ENCODE results near the gene EEF1AKMT3. TPM values are rescaled to one million over a fixed set of nuclear protein-coding genes. Genes with fewer than 3 reads are reported as not detected.

Gene EEF1AKMT3
- polyA plus RNA-seq, 3 donors = 5.5 to 12.0 (median 6.3) TPM

- 79 to 84% (median 80%) methylated on average over 11 of the region's 11 CpGs for WGBS, 3 donors
These were observed 39.5 kb upstream of the EEF1AKMT3 start for GRCh38 chr12:57732726-57733593.

DNA sequence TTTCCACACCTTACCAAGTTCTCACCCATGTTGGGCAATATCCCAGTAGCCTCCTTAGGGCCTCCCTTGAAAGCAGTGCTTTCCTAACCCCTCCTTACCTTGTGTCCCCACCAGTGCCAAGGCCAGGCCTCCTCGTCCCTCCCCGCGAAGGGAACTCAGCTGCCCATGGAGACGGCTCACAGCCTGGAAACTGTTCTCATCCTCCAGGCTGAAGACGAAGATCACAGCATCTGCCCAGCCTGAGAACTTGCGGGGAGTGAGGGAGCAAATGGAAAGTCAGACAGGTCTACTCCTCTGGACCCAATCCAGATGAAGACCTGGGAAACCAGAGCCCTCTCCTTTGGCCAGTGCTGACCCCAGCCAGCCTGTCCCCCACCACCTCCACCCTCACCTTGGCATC is 38.5 kb upstream of the EEF1AKMT3 start:
- 75 to 88% (median 84%) methylated on average over 6 of the region's 6 CpGs for WGBS, 3 donors
- no peak overlapping the region for H3K27ac ChIP-seq (ENCODE audit: low read depth, low read length)

More at GRCh38 chr12:57732726-57733593, 39.5 kb upstream of the EEF1AKMT3 start:
- no peak overlapping the region for H3K27ac ChIP-seq (ENCODE audit: low read depth, low read length)

DNA sequence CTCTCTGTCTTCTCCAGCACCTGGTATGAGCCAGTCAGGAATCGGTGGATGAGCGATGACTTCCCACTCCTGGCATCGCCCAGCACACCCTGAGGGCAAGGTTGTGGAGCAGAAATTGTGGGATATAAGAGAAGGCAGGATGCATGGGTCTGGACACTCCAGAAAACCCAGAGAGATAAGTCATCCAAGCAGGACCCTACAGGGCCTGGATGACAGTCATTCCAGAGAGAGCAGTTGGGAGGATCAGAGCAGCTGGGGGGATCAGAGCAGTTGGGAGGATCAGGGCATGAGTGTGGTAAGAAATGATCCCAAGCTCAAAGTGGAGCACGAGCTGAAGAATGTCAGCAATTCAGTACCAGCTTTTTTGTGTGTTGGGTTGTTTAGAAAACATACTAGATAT is 37.8 kb upstream of the EEF1AKMT3 start:
- 76 to 86% (median 82%) methylated on average over 4 of the region's 4 CpGs for WGBS, 3 donors
- H3K27ac ChIP-seq (ENCODE audit: low read depth, low read length) = no peak overlapping the region

- 11 to 44% (median 32%) methylated on average over 8 of the region's 8 CpGs for WGBS, 3 donors
- no peak overlapping the region for H3K27ac ChIP-seq (ENCODE audit: low read depth, low read length)
These were observed 37.1 kb upstream of the EEF1AKMT3 start for GRCh38 chr12:57735198-57735855.

GRCh38 chr12:57735952-57736740 is 36.3 kb upstream of the EEF1AKMT3 start:
- H3K27ac ChIP-seq (ENCODE audit: low read depth, low read length) = no peak overlapping the region

GRCh38 chr12:57736741-57737466 is 35.5 kb upstream of the EEF1AKMT3 start:
- H3K27ac ChIP-seq (ENCODE audit: low read depth, low read length) = no peak overlapping the region
- WGBS, 3 donors = 9 to 47% (median 42%) methylated on average over 30 to 31 of the region's 31 CpGs

More at GRCh38 chr12:57735952-57736740, 36.3 kb upstream of the EEF1AKMT3 start:
- WGBS, 3 donors = 5 to 45% (median 27%) methylated on average over 48 to 49 of the region's 49 CpGs

DNA sequence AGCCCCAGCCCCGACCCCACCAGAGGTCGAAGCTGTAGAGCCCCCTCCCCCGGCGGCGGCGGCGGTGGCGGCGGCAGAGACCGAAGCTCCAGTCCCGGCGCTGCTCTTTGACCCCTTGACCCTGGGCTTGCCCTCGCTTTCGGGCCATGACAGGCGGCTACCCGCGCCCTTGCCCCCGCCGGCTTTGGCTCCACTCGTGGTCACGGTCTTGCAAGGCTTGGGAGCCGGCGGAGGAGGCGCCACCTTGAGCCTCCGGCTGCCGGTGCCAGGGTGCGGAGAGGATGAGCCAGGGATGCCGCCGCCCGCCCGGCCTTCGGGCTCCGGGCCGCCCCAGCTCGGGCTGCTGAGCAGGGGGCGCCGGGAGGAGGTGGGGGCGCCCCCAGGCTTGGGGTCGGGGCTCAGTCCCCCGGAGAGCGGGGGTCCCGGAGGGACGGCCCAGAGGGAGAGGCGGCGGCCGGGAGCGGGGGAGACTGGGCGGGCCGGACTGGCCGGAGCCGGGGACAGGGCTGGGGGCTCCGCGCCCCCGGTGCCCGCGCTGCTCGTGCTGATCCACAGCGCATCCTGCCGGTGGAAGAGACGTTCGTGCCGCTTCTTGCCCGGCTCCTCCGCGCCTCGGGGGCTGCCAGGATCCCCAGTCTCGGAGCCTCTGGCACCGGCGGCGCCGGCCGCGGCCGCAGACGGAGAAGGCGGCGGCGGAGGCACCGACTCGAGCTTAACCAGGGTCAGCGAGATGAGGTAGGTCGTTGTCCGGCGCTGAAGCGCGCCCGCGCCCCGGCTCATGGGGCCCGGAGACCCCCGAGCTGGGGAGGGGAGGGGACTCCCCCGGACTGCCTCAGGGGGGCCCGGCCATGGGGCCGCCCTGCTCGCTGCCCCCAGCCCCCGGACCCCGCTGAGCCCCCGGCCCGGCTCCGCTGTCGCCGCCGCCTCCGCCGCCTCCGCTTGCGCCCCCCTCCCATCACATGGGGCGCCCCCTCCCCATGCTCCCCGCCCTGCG is 34.6 kb upstream of the EEF1AKMT3 start:
- H3K27ac ChIP-seq (ENCODE audit: low read depth, low read length) = no peak overlapping the region
- WGBS, 3 donors = 13 to 45% (median 33%) methylated on average over 63 to 109 of the region's 110 CpGs

GRCh38 chr12:57738661-57739237 is 33.7 kb upstream of the EEF1AKMT3 start, which contains the start of gene AGAP2:
Gene AGAP2, minus strand, starts transcription at chr12:57738742. Its CDS starts 496 bp downstream, at chr12:57738246.
- no peak within 1 kb of the TSS for H3K27ac ChIP-seq (ENCODE audit: low read depth, low read length)
- 8 to 44% (median 33%) methylated on average over 30 to 36 of the region's 36 CpGs for WGBS, 3 donors

- 13 to 52% (median 37%) methylated on average over 7 of the region's 7 CpGs for WGBS, 3 donors
These were observed 33.0 kb upstream of the EEF1AKMT3 start for GRCh38 chr12:57739387-57739786.

DNA sequence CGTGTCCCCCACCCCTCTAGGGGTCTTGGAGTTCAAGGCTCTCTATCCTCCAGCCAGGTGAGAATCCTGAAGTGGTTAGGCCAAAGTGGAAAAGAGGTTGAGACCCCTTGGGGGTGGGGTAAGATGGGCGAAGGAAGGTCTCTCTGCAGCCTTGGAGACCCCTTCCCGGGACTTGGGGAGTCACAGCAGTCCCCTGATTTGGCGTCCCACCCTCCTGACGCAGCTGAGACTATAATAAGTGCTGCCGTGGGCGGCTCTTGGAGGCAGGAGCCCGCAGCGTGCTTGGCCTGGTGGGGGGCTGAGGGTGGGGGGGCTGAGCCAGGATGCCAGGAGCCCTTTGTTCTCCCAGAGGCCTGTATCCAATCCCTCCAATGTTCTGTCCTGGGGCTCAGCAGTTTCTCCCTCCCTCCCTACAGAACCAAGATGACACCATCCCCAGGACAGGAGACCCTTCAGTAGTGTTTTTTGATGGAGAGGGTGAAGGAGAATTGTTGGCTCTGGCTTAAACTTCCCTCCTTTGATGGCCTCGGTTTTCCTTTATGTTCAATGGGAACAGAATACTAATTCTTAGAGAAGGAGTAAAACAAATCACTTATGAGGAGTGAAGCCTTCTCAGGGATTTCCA is 32.4 kb upstream of the EEF1AKMT3 start:
- WGBS, 3 donors = 36 to 61% (median 59%) methylated on average over 10 of the region's 10 CpGs
- no peak overlapping the region for H3K27ac ChIP-seq (ENCODE audit: low read depth, low read length)

More at GRCh38 chr12:57739387-57739786, 33.0 kb upstream of the EEF1AKMT3 start:
- no peak overlapping the region for H3K27ac ChIP-seq (ENCODE audit: low read depth, low read length)

DNA sequence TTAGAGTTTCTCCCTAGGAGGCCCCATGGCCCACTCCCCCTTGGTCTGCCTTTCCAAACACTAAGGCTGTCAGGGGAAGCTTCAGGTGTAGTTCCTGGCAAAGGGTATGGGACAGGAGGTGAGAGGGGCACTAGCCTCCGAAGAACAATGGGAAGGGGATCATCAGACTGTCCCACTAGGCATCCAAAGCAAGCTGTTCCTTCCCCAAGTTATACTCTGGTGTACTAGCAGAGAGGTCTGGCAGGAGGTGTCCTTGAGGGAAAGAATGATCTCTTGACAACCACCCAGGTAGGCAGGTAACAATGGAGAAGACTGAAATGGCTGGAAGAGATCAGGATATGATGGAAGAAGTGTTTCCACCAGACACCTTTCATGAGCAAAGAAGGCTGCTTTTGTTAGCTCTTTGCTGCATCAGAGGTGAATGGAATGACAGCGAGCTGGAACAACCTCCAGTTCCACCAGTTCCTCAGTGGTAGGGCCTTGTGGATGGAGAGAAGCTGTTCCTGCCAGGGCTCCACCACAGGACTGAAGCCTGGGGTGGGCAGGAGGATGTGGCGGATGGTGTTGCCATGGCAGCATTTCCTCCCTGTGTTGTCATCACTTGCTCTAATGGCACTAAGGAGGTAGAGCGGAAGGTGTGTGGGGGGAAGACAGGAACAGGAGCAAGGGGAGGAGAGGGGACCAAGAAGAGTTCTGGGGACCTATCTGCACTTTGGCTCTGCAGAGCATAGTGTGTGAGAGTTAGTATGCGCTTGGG is 31.6 kb upstream of the EEF1AKMT3 start:
- H3K27ac ChIP-seq (ENCODE audit: low read depth, low read length) = no peak overlapping the region
- 42 to 67% (median 44%) methylated on average over 5 of the region's 5 CpGs for whole genome bisulfite sequencing, 3 donors

DNA sequence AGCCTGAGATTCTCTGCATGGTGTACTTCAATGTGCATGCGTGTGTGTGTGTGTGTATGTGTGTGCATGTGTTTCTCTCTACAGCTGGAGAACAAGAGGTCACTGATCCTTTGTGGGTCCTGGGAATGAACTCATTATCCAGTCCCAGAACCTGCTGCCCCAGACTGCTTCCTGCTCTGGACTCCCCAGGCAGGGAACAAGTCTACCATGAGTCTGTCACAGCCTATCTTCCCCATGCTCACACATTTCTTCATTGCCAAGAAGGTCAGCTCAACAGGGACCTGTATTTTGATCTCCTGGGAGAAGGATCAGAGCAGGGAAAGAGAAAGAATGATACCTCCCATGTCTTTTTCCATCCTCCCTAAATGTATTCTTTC is 31.0 kb upstream of the EEF1AKMT3 start:
- no peak overlapping the region for H3K27ac ChIP-seq (ENCODE audit: low read depth, low read length)
- 24 to 75% (median 50%) methylated on average over 1 of the region's 1 CpG for WGBS, 3 donors

GRCh38 chr12:57741844-57742738 is 30.3 kb upstream of the EEF1AKMT3 start:
- no peak overlapping the region for H3K27ac ChIP-seq (ENCODE audit: low read depth, low read length)
- 38 to 49% (median 39%) methylated on average over 14 of the region's 14 CpGs for WGBS, 3 donors

- H3K27ac ChIP-seq (ENCODE audit: low read depth, low read length) = no peak overlapping the region
- 78 to 84% (median 79%) methylated on average over 2 of the region's 2 CpGs for WGBS, 3 donors
These were observed 28.6 kb upstream of the EEF1AKMT3 start for GRCh38 chr12:57743769-57744168.
